OCI-LY1 (cell line): Measurements from ENCODE around the gene RAB15.

ENCODE experiments used
- CTCF ChIP-seq: fragments of 200-600 bp; sonication (generic), shearing (Covaris generic); IDR thresholded peaks from 2 replicates; pipeline ENCODE4 v1.5.1; 2017; ENCODE audit warnings: mild to moderate bottlenecking, antibody characterized with exemption, low read length, moderate library complexity, mixed read lengths
- EZH2 ChIP-seq: fragments of 200-600 bp; sonication (generic), shearing (Covaris generic); IDR thresholded peaks from 2 replicates; pipeline ENCODE4 v1.8.0; 2017; ENCODE audit warnings: borderline replicate concordance, mixed run types, mild to moderate bottlenecking, antibody characterized with exemption, low read length, moderate library complexity, mixed read lengths

- TF ChIP-seq CTCF (no peak), EZH2 (no peak)
These were observed 25.1 kb upstream of the RAB15 start for GRCh38 chr14:64997108-64997794.
